ENCODE results near the gene ZNF778. TPM values are rescaled to one million over a fixed set of nuclear protein-coding genes. Genes with fewer than 3 reads are reported as not detected.

The ZNF778 gene
- total and polyA plus RNA-seq, 10 of the 15 experiments (the other 5 are each of a cell fraction or from before 2014, with no cell fraction given): 0.20 to 9.7 (median 4.1) TPM

DNA sequence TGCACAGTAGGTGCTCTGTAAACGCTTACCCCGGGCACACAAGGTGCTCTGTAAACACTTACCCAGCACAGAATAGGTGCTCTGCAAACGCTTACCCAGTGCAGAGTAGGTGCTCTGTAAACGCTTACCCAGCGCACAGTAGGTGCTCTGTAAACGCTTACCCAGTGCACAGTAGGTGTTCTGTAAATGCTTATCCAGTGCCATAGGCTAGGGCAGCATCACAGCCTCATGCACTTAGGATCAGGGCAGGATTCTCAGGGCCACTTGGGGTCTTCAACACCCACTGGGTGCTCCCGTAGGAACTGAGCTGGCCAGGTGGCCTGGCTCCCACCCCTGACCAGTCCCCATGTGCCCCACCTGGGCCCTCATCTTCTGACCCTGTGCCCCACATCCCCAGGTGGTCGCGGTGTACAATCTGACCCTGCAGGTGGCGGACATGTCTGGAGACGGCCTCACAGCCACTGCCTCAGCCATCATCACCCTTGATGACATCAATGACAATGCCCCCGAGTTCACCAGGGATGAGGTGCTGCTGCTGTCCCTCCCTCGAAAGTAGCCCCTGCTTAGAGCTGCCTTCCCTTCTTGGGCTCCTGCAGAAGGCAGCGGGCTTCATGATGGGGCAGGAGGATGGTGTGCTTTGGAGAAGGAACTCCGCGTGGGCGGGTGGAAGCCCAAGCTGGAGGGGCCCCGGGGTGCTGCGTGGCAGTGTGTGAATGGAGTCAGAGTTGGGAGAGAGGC lies 30.3 kb upstream of the ZNF778 start (continued):
- TF ChIP-seq TAF1 (IDR thresholded peaks at IDR 0.05; ENCODE audit: borderline replicate concordance, low read depth, low read length) (no peak), CEBPB (IDR thresholded peaks at IDR 0.05; ENCODE audit: borderline replicate concordance in 1 of 2, low read depth in 2 of 2, low read length in 2 of 2) (no peak), PML (IDR thresholded peaks at IDR 0.05; ENCODE audit: low read length) (no peak), RUNX3 (IDR thresholded peaks at IDR 0.05; ENCODE audit: low read length) (no peak), MYB (IDR thresholded peaks at IDR 0.05; ENCODE audit: borderline replicate concordance, low read depth, low read length) (no peak), ZNF207 (IDR thresholded peaks at IDR 0.05; ENCODE audit: borderline replicate concordance) (no peak), FOXK2 (IDR thresholded peaks at IDR 0.05) (0 out of 2 replicates have a peak, but pooled peaks have one; percentile 17), SUZ12 (IDR thresholded peaks at IDR 0.05; ENCODE audit: unreplicated experiment) (no peak), ESRRA (IDR thresholded peaks at IDR 0.05; ENCODE audit: low read length) (no peak), MEF2B (IDR thresholded peaks at IDR 0.05; ENCODE audit: partially characterized antibody, poor library complexity, severe bottlenecking) (no peak), GATAD2B (conservative IDR thresholded peaks at IDR 0.05; ENCODE audit: low read depth) (no peak; the same call in 1 of the 2 replicates), ZNF24 (IDR thresholded peaks at IDR 0.05) (no peak), MTA2 (IDR thresholded peaks at IDR 0.05; ENCODE audit: low read depth) (no peak), STAT1 (conservative IDR thresholded peaks at IDR 0.05) (no peak), DPF2 (IDR thresholded peaks at IDR 0.05) (peak; percentile 99), NBN (IDR thresholded peaks at IDR 0.05) (no peak), IKZF2 (IDR thresholded peaks at IDR 0.05) (peak in 1 of 2 experiments; percentile 52; a peak in 1 of 4 replicates), YBX1 (IDR thresholded peaks at IDR 0.05) (no peak), BACH1 (IDR thresholded peaks at IDR 0.05; ENCODE audit: borderline replicate concordance) (no peak), WRNIP1 (IDR thresholded peaks at IDR 0.05; ENCODE audit: borderline replicate concordance, low read depth, low read length) (peak; percentile 100), SIN3A (IDR thresholded peaks at IDR 0.05; ENCODE audit: low read depth, low read length) (no peak), ATF7 (IDR thresholded peaks at IDR 0.05; ENCODE audit: low read depth) (no peak), ZNF217 (IDR thresholded peaks at IDR 0.05) (peak; percentile 97), POU2F2 (IDR thresholded peaks at IDR 0.05; ENCODE audit: borderline replicate concordance, low read depth, low read length) (no peak)
- TF ChIP-seq, protein P1, sequence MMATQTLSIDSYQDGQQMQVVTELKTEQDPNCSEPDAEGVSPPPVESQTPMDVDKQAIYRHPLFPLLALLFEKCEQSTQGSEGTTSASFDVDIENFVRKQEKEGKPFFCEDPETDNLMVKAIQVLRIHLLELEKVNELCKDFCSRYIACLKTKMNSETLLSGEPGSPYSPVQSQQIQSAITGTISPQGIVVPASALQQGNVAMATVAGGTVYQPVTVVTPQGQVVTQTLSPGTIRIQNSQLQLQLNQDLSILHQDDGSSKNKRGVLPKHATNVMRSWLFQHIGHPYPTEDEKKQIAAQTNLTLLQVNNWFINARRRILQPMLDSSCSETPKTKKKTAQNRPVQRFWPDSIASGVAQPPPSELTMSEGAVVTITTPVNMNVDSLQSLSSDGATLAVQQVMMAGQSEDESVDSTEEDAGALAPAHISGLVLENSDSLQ (IDR thresholded peaks at IDR 0.05): peak; percentile 46; the same call in 1 of the 2 replicates
- TF ChIP-seq, protein P2, sequence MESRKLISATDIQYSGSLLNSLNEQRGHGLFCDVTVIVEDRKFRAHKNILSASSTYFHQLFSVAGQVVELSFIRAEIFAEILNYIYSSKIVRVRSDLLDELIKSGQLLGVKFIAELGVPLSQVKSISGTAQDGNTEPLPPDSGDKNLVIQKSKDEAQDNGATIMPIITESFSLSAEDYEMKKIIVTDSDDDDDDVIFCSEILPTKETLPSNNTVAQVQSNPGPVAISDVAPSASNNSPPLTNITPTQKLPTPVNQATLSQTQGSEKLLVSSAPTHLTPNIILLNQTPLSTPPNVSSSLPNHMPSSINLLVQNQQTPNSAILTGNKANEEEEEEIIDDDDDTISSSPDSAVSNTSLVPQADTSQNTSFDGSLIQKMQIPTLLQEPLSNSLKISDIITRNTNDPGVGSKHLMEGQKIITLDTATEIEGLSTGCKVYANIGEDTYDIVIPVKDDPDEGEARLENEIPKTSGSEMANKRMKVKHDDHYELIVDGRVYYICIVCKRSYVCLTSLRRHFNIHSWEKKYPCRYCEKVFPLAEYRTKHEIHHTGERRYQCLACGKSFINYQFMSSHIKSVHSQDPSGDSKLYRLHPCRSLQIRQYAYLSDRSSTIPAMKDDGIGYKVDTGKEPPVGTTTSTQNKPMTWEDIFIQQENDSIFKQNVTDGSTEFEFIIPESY (IDR thresholded peaks at IDR 0.05): peak; percentile 83; the same call in 1 of the 2 replicates
- TF ChIP-seq, protein P3, sequence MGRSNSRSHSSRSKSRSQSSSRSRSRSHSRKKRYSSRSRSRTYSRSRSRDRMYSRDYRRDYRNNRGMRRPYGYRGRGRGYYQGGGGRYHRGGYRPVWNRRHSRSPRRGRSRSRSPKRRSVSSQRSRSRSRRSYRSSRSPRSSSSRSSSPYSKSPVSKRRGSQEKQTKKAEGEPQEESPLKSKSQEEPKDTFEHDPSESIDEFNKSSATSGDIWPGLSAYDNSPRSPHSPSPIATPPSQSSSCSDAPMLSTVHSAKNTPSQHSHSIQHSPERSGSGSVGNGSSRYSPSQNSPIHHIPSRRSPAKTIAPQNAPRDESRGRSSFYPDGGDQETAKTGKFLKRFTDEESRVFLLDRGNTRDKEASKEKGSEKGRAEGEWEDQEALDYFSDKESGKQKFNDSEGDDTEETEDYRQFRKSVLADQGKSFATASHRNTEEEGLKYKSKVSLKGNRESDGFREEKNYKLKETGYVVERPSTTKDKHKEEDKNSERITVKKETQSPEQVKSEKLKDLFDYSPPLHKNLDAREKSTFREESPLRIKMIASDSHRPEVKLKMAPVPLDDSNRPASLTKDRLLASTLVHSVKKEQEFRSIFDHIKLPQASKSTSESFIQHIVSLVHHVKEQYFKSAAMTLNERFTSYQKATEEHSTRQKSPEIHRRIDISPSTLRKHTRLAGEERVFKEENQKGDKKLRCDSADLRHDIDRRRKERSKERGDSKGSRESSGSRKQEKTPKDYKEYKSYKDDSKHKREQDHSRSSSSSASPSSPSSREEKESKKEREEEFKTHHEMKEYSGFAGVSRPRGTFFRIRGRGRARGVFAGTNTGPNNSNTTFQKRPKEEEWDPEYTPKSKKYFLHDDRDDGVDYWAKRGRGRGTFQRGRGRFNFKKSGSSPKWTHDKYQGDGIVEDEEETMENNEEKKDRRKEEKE (IDR thresholded peaks at IDR 0.05): no peak

Data from GM12878 (cell line).